VCaP (cell line): ENCODE results near the gene NUDT17.

Experiments
- H3K27ac ChIP-seq: fragments of 450-650 bp; 2 replicates; pipeline ENCODE4 v1.5.1; 2017
- TF ChIP-seq, protein P1 (sequence below): fragments of 450-650 bp; conservative IDR thresholded peaks from 2 replicates; pipeline ENCODE4 v1.5.1; 2017; ENCODE audit warnings: mild to moderate bottlenecking, moderate library complexity

Gene NUDT17

DNA sequence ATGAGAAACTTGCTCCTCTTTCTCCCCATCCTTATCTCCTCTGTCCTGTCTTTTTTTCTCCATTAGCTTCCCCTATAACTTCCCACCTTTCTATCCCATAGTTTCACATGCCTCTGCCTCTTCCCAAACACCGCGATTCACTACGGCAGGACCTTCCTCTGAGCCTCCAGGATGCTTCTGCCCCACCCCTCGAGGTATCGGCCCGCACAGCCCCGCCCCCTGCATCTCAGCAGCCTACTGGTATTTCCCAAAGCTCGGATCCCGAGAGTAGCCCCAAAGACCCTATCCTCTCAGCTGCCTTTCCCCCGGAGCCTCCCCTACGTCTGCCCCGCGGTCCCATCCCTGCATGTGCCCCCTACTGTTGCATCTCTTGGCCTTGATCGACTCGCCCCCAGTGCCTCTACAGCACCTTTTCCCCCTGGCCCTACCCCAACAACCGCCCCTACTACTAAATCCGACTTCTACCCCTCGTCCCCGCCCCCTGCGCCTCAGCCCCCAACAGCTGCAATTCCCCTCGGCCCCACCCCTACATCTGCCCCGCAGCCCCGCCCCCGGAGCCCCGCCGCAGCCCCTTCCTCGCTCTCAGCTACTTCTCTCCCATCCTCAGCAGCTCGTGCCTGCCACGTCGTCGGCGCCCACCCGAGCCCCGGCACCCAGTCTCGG, 12.9 kb downstream of the NUDT17 start:
- peak overlapping the region; percentile 73 for H3K27ac ChIP-seq
- TF ChIP-seq, protein P1, sequence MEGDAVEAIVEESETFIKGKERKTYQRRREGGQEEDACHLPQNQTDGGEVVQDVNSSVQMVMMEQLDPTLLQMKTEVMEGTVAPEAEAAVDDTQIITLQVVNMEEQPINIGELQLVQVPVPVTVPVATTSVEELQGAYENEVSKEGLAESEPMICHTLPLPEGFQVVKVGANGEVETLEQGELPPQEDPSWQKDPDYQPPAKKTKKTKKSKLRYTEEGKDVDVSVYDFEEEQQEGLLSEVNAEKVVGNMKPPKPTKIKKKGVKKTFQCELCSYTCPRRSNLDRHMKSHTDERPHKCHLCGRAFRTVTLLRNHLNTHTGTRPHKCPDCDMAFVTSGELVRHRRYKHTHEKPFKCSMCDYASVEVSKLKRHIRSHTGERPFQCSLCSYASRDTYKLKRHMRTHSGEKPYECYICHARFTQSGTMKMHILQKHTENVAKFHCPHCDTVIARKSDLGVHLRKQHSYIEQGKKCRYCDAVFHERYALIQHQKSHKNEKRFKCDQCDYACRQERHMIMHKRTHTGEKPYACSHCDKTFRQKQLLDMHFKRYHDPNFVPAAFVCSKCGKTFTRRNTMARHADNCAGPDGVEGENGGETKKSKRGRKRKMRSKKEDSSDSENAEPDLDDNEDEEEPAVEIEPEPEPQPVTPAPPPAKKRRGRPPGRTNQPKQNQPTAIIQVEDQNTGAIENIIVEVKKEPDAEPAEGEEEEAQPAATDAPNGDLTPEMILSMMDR, result no peak

GRCh38 chr1:145858901-145859490, 13.6 kb downstream of the NUDT17 start, which contains the start of gene PIAS3:
Gene PIAS3, minus strand, starts transcription at chr1:145859081. Its CDS starts 91 bp downstream, at chr1:145858990.
- peak within 1 kb of the TSS; percentile 73 for H3K27ac ChIP-seq
- TF ChIP-seq, protein P1, result no peak

DNA sequence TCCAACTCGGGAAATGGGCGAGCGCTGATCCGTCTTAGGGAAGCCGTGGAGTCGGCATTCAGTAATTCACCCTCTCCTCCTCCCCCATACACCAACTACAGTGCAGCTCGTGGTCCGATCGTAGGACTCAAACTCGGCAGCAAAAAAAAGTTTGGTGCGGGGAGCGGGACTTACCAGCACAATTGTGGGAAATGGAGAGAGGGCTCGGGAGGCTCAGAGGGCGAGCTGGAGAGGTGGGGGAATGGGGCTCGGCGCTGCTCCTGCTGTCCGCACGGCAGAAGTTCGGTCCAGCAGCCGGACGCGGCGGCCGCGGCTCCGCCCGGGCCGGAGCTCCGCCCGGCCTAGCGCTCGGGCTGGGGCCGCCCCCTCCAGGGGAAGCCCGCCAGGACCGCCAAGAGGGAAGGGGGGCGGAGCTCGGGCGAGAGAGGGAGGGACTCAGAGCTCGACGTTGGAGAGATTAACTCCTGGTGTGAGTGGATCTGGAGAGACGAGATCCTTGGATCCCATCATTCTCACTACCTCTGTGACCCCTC, 14.1 kb downstream of the NUDT17 start:
- peak overlapping the region; percentile 73 for H3K27ac ChIP-seq
- TF ChIP-seq, protein P1, result 0 out of 2 replicates have a peak, but pooled peaks have one; percentile 14

DNA sequence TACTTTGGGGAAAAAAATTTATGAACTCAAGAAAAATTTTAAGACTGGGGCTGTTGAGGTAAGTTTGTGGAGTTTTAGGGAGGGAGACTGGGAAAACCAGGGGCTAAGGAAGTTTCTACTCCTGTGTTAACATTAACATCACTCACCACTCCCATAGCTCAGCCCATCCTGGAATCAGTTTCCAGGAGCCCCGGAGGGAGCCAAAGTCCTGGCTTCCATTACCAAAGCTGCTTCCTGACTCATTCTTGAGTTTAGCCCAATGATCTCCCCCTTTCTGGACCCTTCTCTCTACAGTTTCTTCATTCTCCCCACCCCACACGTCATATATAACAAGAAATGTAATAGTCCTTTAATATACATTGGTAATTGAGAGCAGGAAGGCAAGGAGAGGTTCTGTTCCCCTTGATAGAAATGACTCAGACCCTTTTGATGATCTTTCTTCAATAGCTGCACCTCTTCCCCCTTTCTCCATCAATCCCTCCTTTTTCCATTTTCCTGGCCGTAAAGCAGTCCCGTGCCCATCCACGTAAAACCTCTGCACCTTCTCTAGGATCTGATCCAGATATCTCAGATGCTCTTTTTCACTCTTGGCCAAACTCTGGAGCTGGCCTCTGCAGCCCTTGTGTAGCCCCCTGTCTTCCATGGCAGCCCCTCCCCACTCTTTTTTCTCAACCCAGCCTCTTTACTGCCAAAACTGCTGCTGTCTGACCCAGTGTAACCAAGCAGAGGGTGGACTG, 18.0 kb downstream of the NUDT17 start:
- no peak overlapping the region for H3K27ac ChIP-seq
- TF ChIP-seq, protein P1, result no peak

GRCh38 chr1:145868232-145868631, 22.8 kb downstream of the NUDT17 start:
- no peak overlapping the region for H3K27ac ChIP-seq
- TF ChIP-seq, protein P1, result no peak

GRCh38 chr1:145871994-145872924, 26.8 kb downstream of the NUDT17 start:
- TF ChIP-seq, protein P1, result no peak
- no peak overlapping the region for H3K27ac ChIP-seq
